HCT116 (cell line): ENCODE measurements around the gene TMEM176B. TPM values are rescaled to one million over a fixed set of nuclear protein-coding genes. Genes with fewer than 3 reads are reported as not detected.

Experiments
- ATAC-seq: fragments of 200-7000 bp; cut with Tn5 transposase; 2 replicates; pipeline ENCODE4 v1.9.1; 2020; ENCODE audit warnings: mild to moderate bottlenecking, moderate library complexity
- BruUV-seq: library from RNA; stranded (reverse); fragments of 400-500 nt; replicated peaks from 2 replicates; lab custom pipeline; 2021; lab: Mats Ljungman, UMichigan
- CTCF ChIA-PET: fragments of 300-600 bp; sonication (Branson Sonifier 250); formaldehyde crosslinking; loops from one replicate; lab custom pipeline; 2021; ENCODE audit warnings: antibody characterized with exemption; lab: Charles Lee
- POLR2A ChIA-PET: fragments of 300-600, 350-600 bp; sonication (Branson Sonifier 250); formaldehyde crosslinking; loops from one replicate; lab custom pipeline; 2021; ENCODE audit warnings: antibody characterized with exemption; lab: Charles Lee
- RAD21 ChIA-PET, 2 experiments: fragments of 300-600 bp; sonication (Branson Sonifier 250); formaldehyde crosslinking; loops; one replicate each; lab custom pipeline; 2023; ENCODE audit warnings: low total read pairs in 2 of 2; ENCODE audit not compliant: uncharacterized antibody in 2 of 2, unreplicated experiment in 2 of 2, low non-redundant PET in 1 of 2; lab: Charles Lee
- DNase-seq: peaks from one replicate; pipeline ENCODE4 v3.0.0-alpha.2; 2010; ENCODE audit warnings: low read depth, low spot score
- H2AFZ ChIP-seq: fragments of 200-600 bp; shearing (Covaris generic), sonication (generic); 2 replicates; pipeline ENCODE4 v1.6.1; 2017; ENCODE audit warnings: low read depth, mixed run types, mixed read lengths, antibody characterized with exemption, low read length; ENCODE audit not compliant: poor library complexity, severe bottlenecking
- H3K27ac ChIP-seq: 2 replicates; pipeline ENCODE4 v1.5.1; 2012; ENCODE audit warnings: low read depth, low read length
- H3K27me3 ChIP-seq: fragments of 200-600 bp; sonication (generic); 2 replicates; pipeline ENCODE4 v1.6.1; 2016; ENCODE audit warnings: mixed run types, low read length, mixed read lengths; ENCODE audit not compliant: insufficient read depth
- H3K36me3 ChIP-seq, 2 experiments: fragments of 200-500 bp in 1 of 2; fragments of 200-600 bp in 1 of 2; sonication (Bioruptor generic) in 1 of 2; sonication (generic) in 1 of 2; 2 replicates each; pipeline versions ENCODE4 v1.5.1 to v1.6.1; 2014 to 2016; ENCODE audit warnings: low read length in 2 of 2, inconsistent platforms in 1 of 2, mixed read lengths in 1 of 2, mixed run types in 1 of 2; ENCODE audit not compliant: insufficient read depth in 2 of 2, control insufficient read depth in 1 of 2
- H3K4me1 ChIP-seq, 2 experiments: fragments of 200-600 bp in 1 of 2; sonication (generic) in 1 of 2; 2 replicates each; pipeline versions ENCODE4 v1.5.1 to v1.6.1; 2012 to 2017; ENCODE audit warnings: low read length in 2 of 2, inconsistent platforms in 1 of 2, mild to moderate bottlenecking in 1 of 2, mixed read lengths in 1 of 2, mixed run types in 1 of 2, moderate library complexity in 1 of 2; ENCODE audit not compliant: insufficient read depth in 2 of 2, control insufficient read depth in 1 of 2
- H3K4me2 ChIP-seq: fragments of 200-600 bp; sonication (generic); 2 replicates; pipeline ENCODE4 v1.6.1; 2017; ENCODE audit warnings: mixed run types, low read length, mixed read lengths
- H3K4me3 ChIP-seq, 2 experiments: fragments of 200-600 bp in 1 of 2; sonication (generic) in 1 of 2; replicated peaks in 1 of 2; 2 replicates each; pipeline ENCODE4 v1.5.1; 2011 to 2016; ENCODE audit warnings: low read length in 2 of 2, control low read depth in 1 of 2, low read depth in 1 of 2, mild to moderate bottlenecking in 1 of 2, mixed read lengths in 1 of 2, mixed run types in 1 of 2
- H3K79me2 ChIP-seq: fragments of 200-600 bp; sonication (generic); 2 replicates; pipeline ENCODE4 v1.6.1; 2017; ENCODE audit warnings: mild to moderate bottlenecking, mixed run types, low read length, moderate library complexity, mixed read lengths; ENCODE audit not compliant: insufficient read depth
- H3K9ac ChIP-seq: fragments of 200-600 bp; sonication (generic); 2 replicates; pipeline ENCODE4 v1.6.1; 2016; ENCODE audit warnings: low read length, mixed read lengths
- H3K9me2 ChIP-seq: fragments of 200-600 bp; sonication (generic), shearing (Covaris generic); 2 replicates; pipeline ENCODE4 v1.6.1; 2017; ENCODE audit warnings: mixed run types, mild to moderate bottlenecking, moderate library complexity; ENCODE audit not compliant: insufficient read depth
- H3K9me3 ChIP-seq, 2 experiments: fragments of 200-500 bp in 1 of 2; fragments of 200-600 bp in 1 of 2; sonication (Bioruptor generic) in 1 of 2; sonication (generic) in 1 of 2; 2 replicates each; pipeline ENCODE4 v1.6.1; 2014 to 2017; ENCODE audit warnings: low read length in 2 of 2, mixed read lengths in 2 of 2, inconsistent platforms in 1 of 2, low read depth in 1 of 2, mild to moderate bottlenecking in 1 of 2, mixed run types in 1 of 2, moderate library complexity in 1 of 2; ENCODE audit not compliant: control insufficient read depth in 1 of 2, insufficient read depth in 1 of 2
- H4K20me1 ChIP-seq: fragments of 200-600 bp; sonication (generic), shearing (Covaris generic); 2 replicates; pipeline ENCODE4 v1.6.1; 2017; ENCODE audit warnings: mixed run types, mild to moderate bottlenecking, moderate library complexity; ENCODE audit not compliant: insufficient read depth
- CBX3 ChIP-seq: IDR thresholded peaks from 2 replicates; pipeline ENCODE4 v1.6.1; 2012; ENCODE audit warnings: low read depth
- EGR1 ChIP-seq: IDR thresholded peaks from 2 replicates; pipeline ENCODE4 v1.6.1; 2012; ENCODE audit warnings: low read depth
- EZH2 ChIP-seq: fragments of 200-600 bp; sonication (generic); IDR thresholded peaks from 2 replicates; pipeline ENCODE4 v1.6.1; 2017; ENCODE audit warnings: antibody characterized with exemption, mixed run types
- RAD21 ChIP-seq: IDR thresholded peaks from 2 replicates; pipeline ENCODE4 v1.6.1; 2012; ENCODE audit warnings: low read depth, mild to moderate bottlenecking
- SIN3A ChIP-seq: IDR thresholded peaks from 2 replicates; pipeline ENCODE4 v1.6.1; 2012; ENCODE audit warnings: low read depth
- TCF7L2 ChIP-seq: IDR thresholded peaks from 2 replicates; pipeline ENCODE4 v1.7.0; 2011; ENCODE audit warnings: borderline replicate concordance, inconsistent platforms; ENCODE audit not compliant: insufficient read depth, insufficient read length; ENCODE audit errors: extremely low read depth
- YY1 ChIP-seq: IDR thresholded peaks from 2 replicates; pipeline ENCODE4 v1.6.1; 2011; ENCODE audit warnings: low read length, low read depth, moderate library complexity, mild to moderate bottlenecking; ENCODE audit not compliant: insufficient replicate concordance; ENCODE audit errors: extremely low read depth
- ZBTB33 ChIP-seq: IDR thresholded peaks from 2 replicates; pipeline ENCODE4 v1.6.1; 2011; ENCODE audit warnings: mild to moderate bottlenecking, low read length, moderate library complexity; ENCODE audit not compliant: insufficient replicate concordance; ENCODE audit errors: extremely low read depth
- ZFX ChIP-seq: fragments of 450-650 bp; IDR thresholded peaks from 2 replicates; pipeline ENCODE4 v1.6.1; 2017
- intact Hi-C: fragments of 100-400 bp; cut with micrococcal nuclease; formaldehyde crosslinking; loops from 2 replicates; pipeline ENCODE4 v1.10.0; 2022
- total RNA-seq: library from RNA; stranded (reverse); gene quantifications from one replicate; pipeline ENCODE4 v1.2.1, GENCODE V29; 2021; ENCODE audit not compliant: unreplicated experiment

The TMEM176B gene
- total RNA-seq, 1 experiment from 2014 or later, result 0.42 TPM

DNA sequence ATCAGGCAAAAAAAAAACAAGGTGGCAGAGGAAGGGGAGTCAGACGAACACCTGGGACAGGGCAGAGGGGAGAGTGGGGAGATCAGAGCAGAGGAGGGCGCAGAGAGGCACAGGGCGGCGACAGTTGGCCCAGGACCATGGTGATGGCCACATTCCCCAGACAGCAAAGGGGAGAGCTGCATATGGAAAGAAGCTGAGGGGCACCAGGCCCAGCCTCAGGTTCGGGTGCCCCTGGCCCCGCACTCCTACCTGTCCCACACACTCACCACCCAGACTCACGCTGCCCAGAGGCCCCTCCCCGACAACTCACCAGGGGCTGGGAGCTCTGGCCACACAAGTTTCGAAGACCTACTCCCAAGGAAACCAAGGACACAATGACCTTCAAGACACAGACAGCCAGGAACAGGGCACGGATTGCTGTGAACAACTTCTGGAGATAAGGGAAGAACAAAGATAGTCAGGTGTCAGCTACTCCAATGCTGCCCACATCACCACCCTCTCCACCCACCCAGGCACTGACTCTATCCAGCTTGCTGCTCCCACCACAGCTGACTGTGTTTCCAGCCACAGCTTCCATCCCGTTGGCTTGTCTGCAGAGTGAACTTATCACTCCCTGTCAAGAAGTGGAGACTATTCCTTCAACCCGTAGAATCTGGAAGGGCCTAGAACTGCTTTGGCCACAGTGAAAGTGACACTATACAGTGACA, 8.3 kb downstream of the TMEM176B start:
- CTCF ChIA-PET, result no interaction called here
- no peak for TF ChIP-seq CBX3
- no peak for TF ChIP-seq TCF7L2
- no peak for TF ChIP-seq SIN3A
- no peak for TF ChIP-seq ZBTB33
- TF ChIP-seq YY1, result no peak
- no peak for TF ChIP-seq RAD21
- TF ChIP-seq ZFX, result no peak
- TF ChIP-seq EZH2, result no peak
- no peak for TF ChIP-seq EGR1
- no peaks in the 10 kb centered on the region for H3K36me3 ChIP-seq
- POLR2A ChIA-PET, result no interaction called here
- H3K9me3 ChIP-seq, result no peaks in the 10 kb centered on the region
- DNase-seq, result no peak
- RAD21 ChIA-PET, result no interaction called here
- H3K4me1 ChIP-seq, result no peaks in the 10 kb centered on the region; a peak in 1 of 4 replicates
- no peaks in the 10 kb centered on the region for H4K20me1 ChIP-seq
- BruUV-seq, result no TSS peak
- H3K9ac ChIP-seq, result no peak overlapping the region
- intact Hi-C loops, result no loop called here
- ATAC-seq, result no peak
- no peak overlapping the region for H2AFZ ChIP-seq
- peaks cover 38% of the 10 kb centered on the region; the same call in 1 of the 2 replicates for H3K27me3 ChIP-seq
- H3K79me2 ChIP-seq, result no peaks in the 10 kb centered on the region
- H3K4me3 ChIP-seq, result no peak overlapping the region
- no peak overlapping the region for H3K27ac ChIP-seq
- H3K9me2 ChIP-seq, result no peaks in the 10 kb centered on the region
- no peak overlapping the region for H3K4me2 ChIP-seq
